ENCODE data around the gene AIFM1. TPM values are rescaled to one million over a fixed set of nuclear protein-coding genes. Genes with fewer than 3 reads are reported as not detected.

Gene AIFM1
- total RNA-seq = 17.9 and 29.4 TPM in 2 replicates

DNA sequence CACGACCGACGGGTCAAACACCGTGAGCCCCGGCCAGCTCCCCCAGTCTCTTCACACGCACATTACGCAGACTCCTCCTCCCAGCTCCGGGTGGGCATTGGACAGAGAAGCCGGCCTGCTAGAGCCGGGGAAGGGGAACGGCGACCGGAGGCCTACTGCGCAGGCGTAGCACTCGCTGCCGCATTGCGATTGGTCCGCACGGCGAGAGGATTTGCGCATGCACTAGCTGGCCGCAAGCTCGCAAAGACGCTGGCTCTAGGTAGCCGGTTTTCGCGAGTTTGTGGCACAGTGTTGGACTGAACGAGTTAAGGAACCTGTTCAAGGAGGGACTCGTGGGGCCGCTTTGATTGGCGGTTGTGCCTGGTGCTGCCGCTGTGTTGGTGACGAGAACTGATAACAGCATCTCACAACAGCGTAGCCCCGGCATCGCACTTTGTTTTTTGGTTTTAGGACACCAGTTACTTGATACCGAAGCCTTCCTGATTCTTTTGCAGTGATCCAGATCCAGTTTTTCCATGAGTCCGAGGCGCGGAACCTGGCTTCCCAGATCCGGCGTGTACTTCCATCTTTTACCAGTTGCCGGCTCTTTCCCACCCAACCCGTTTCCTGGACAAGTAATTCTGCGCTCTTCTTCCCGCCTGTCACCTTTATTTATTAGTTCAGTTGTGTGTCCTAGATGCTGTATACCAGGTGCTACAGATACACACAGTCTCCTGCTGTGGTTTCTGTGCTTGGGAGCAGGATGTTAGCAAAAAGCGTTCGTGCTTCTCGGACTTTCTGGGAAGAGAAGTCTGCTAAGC lies at the start of gene AIFM1:
AIFM1 (minus strand) TSS at position 139 of the 800 bp plus-strand sequence. CDS start 185 bp downstream, outside the sequence.

DNA sequence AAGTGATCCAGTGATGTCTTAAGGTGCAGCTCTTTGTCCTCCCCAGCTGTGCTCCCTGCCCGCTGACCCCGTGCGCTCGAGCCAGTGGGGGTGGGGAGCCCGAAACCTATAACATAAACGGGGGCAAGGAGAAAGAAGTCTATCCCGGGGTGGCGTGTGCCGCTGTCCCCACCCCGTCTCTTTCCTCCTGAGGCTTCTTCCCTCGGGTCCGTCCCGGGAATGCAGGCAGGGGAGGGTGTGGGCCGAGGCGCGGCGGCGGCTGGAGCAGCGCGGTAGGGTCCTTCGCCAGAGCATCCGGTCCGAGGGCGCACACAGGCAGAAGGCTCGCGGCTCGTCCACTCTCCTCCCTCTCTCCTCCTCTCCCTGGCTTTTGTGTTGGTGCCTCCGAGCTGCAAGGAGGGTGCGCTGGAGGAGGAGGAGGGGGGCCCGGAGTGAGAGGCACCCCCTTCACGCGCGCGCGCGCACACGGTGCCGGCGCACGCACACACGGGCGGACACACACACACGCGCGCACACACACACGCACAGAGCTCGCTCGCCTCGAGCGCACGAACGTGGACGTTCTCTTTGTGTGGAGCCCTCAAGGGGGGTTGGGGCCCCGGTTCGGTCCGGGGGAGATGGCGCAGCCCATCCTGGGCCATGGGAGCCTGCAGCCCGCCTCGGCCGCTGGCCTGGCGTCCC lies 5.9 kb upstream of the AIFM1 start, which contains the start of gene RAB33A:
RAB33A (plus strand) TSS at position 517 of the 681 bp plus-strand sequence; CDS start at position 618, 101 bp downstream.

DNA sequence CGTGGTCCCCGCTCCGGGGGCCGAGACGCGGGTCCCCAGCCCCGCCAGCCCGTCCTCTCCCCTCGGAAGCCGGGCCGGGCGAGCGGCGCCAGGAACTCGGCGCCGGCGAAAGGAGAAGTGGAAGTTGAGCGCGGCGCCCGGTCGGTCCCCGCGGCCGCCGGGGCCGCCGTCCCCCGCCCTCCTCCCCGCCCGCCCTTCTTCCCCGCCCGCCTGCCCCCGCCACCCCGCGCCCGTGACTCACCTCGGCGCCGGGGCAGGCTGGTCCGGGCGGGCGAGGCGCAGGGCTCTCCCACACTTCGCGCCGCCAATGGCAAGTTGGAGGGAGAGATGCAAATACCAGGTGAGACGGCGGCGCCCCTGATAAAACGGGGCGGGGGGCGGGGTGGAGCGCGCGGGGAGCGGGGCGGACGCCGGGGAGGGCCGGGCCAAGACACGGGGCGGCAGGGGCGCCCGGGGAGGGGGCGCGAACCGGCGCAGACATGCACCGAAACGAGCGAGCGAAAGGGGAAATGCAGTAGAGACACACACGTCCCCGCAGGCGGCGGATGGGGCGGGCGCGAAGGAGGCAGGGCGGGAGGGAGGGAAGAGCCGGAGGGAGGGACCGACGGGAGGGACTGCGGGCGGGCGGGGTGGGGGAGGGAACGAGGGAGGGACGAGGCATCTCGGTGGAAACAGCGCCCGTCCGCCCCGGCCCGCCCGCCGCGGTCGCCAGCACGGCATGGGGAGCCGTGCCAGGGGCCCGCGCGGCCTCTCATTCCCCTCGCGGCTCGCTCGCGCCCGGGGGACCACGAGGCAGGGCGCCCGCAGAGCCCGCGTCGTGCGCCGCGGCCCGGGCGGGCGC lies 55.0 kb downstream of the AIFM1 start, which contains the start of gene ELF4:
ELF4 (minus strand) TSS at position 119 of the 841 bp plus-strand sequence. CDS start 29,167 bp downstream, outside the sequence.

Other genes starting within 250 kb of the AIFM1 start
- 0.86 and 1.2 TPM in 2 replicates for gene BCORL1, start 183.2 kb downstream of the AIFM1 start, total RNA-seq
- 18.3 and 19.6 TPM in 2 replicates for gene ELF4, start 55.3 kb downstream of the AIFM1 start, total RNA-seq
- gene RAB33A, start 6.1 kb upstream of the AIFM1 start, total RNA-seq = 4.8 and 8.1 TPM in 2 replicates
- 4.0 and 5.0 TPM in 2 replicates for gene ZNF280C, start 103.1 kb upstream of the AIFM1 start, total RNA-seq
- gene SLC25A14, start 174.1 kb upstream of the AIFM1 start, total RNA-seq = 3.7 and 21.6 TPM in 2 replicates
- not detected in 2 replicates for gene GPR119, start 219.8 kb upstream of the AIFM1 start, total RNA-seq
- gene RBMX2, start 236.1 kb upstream of the AIFM1 start, total RNA-seq = 16.4 and 18.6 TPM in 2 replicates